H1 (cell line): ENCODE measurements around the gene ACTRT3. TPM values are rescaled to one million over a fixed set of nuclear protein-coding genes. Genes with fewer than 3 reads are reported as not detected.

Source experiments
- CTCF ChIA-PET: fragments of 300-600 bp; sonication (Branson Sonifier 250); formaldehyde crosslinking; loops from one replicate; lab custom pipeline; 2021; ENCODE audit not compliant: partially characterized antibody; lab: Charles Lee
- POLR2A ChIA-PET: fragments of 300-600 bp; sonication (Branson Sonifier 250); formaldehyde crosslinking; loops from one replicate; lab custom pipeline; 2021; ENCODE audit warnings: inconsistent platforms; ENCODE audit not compliant: partially characterized antibody; lab: Charles Lee
- DNase-seq, 2 experiments: peaks; one replicate each; pipeline versions ENCODE4 v3.0.0 to v3.0.0-alpha.2; 2010 to 2022; ENCODE audit warnings: low spot score in 2 of 2, low read depth in 1 of 2, mixed read lengths in 1 of 2
- FAIRE-seq: peaks from 2 replicates; lab custom pipeline; 2011; peaks lifted over from hg19 to GRCh38; lab: Jason Lieb, UNC
- H2AFZ ChIP-seq: 2 replicates; pipeline ENCODE4 v1.8.1; 2012; ENCODE audit warnings: low read length, inconsistent platforms
- H2AK5ac ChIP-seq: 2 replicates; pipeline ENCODE4 v1.6.1; 2013; ENCODE audit warnings: low read depth, low read length
- H2BK120ac ChIP-seq: replicated peaks from 2 replicates; pipeline ENCODE3; 2013; ENCODE audit warnings: low read depth, low read length, inconsistent platforms
- H2BK12ac ChIP-seq: 2 replicates; pipeline ENCODE4 v1.6.1; 2013; ENCODE audit warnings: low read depth, low read length
- H2BK15ac ChIP-seq: 2 replicates; pipeline ENCODE4 v1.6.1; 2013; ENCODE audit warnings: low read length
- H2BK20ac ChIP-seq: 2 replicates; pipeline ENCODE4 v1.6.1; 2013; ENCODE audit warnings: low read length
- H2BK5ac ChIP-seq: 2 replicates; pipeline ENCODE4 v1.6.1; 2013; ENCODE audit warnings: low read depth, low read length
- H3K14ac ChIP-seq: 2 replicates; pipeline ENCODE4 v1.6.1; 2013; ENCODE audit warnings: inconsistent platforms; ENCODE audit not compliant: insufficient read length
- H3K18ac ChIP-seq: 2 replicates; pipeline ENCODE4 v1.6.1; 2013; ENCODE audit warnings: low read length; ENCODE audit errors: extremely low read depth
- H3K23ac ChIP-seq: 2 replicates; pipeline ENCODE4 v1.6.1; 2013; ENCODE audit warnings: inconsistent platforms; ENCODE audit not compliant: insufficient read length
- H3K23me2 ChIP-seq: 2 replicates; pipeline ENCODE4 v1.6.1; 2013; ENCODE audit warnings: low read depth, low read length
- H3K27ac ChIP-seq: 2 replicates; pipeline ENCODE4 v1.6.1; 2011; ENCODE audit warnings: low read depth, low read length, inconsistent platforms
- H3K27me3 ChIP-seq, 4 experiments: replicated peaks in 1 of 4; 1 replicate in 1 of 4; 2 replicates in 3 of 4; pipeline versions ENCODE4 v1.6.1 to v1.8.1; 2011 to 2013; ENCODE audit warnings: low read length in 3 of 4, mild to moderate bottlenecking in 3 of 4, inconsistent platforms in 2 of 4, mixed read lengths in 2 of 4, moderate library complexity in 1 of 4; ENCODE audit not compliant: control insufficient read depth in 3 of 4, insufficient read depth in 3 of 4; ENCODE audit errors: extremely low read depth in 1 of 4
- H3K36me3 ChIP-seq, 4 experiments: 2 replicates each; pipeline versions ENCODE4 v1.6.1 to v1.8.1; 2011 to 2013; ENCODE audit warnings: mild to moderate bottlenecking in 4 of 4, low read length in 3 of 4, moderate library complexity in 2 of 4, control low read depth in 1 of 4, inconsistent platforms in 1 of 4; ENCODE audit not compliant: insufficient read depth in 4 of 4, control insufficient read depth in 2 of 4
- H3K4ac ChIP-seq: replicated peaks from 2 replicates; pipeline ENCODE3; 2013; ENCODE audit warnings: low read length, low read depth, mixed read lengths, inconsistent platforms; ENCODE audit not compliant: insufficient read length
- H3K4me1 ChIP-seq, 4 experiments: replicated peaks in 1 of 4; 1 replicate in 1 of 4; 2 replicates in 3 of 4; pipeline versions ENCODE4 v1.6.1 to v1.8.1; 2011 to 2013; ENCODE audit warnings: low read length in 3 of 4, inconsistent platforms in 2 of 4, mixed read lengths in 1 of 4; ENCODE audit not compliant: insufficient read depth in 4 of 4, control insufficient read depth in 3 of 4
- H3K4me2 ChIP-seq, 2 experiments: 2 replicates each; pipeline versions ENCODE4 v1.6.1 to v1.8.1; 2011 to 2013; ENCODE audit warnings: low read depth in 2 of 2, low read length in 2 of 2, control low read depth in 1 of 2, inconsistent platforms in 1 of 2, mild to moderate bottlenecking in 1 of 2; ENCODE audit not compliant: insufficient read depth in 1 of 2
- H3K4me3 ChIP-seq, 4 experiments: fragments of 200-600, 300-600 bp in 1 of 4; sonication (generic), shearing (Covaris generic), sonication (Bioruptor Twin) in 1 of 4; 2 replicates each; pipeline versions ENCODE4 v1.5.1 to v1.8.1; 2011 to 2016; ENCODE audit warnings: low read length in 4 of 4, low read depth in 3 of 4, control low read depth in 2 of 4, inconsistent platforms in 2 of 4, mild to moderate bottlenecking in 2 of 4, mixed read lengths in 1 of 4, moderate library complexity in 1 of 4; ENCODE audit not compliant: insufficient read depth in 2 of 4; ENCODE audit errors: extremely low read depth in 1 of 4
- H3K56ac ChIP-seq: replicated peaks from 2 replicates; pipeline ENCODE3; 2013; ENCODE audit warnings: low read depth, mild to moderate bottlenecking, mixed read lengths, low read length, inconsistent platforms; ENCODE audit not compliant: insufficient read length
- H3K79me1 ChIP-seq: 2 replicates; pipeline ENCODE4 v1.6.1; 2013; ENCODE audit warnings: low read depth, low read length, control low read depth
- H3K79me2 ChIP-seq, 2 experiments: 2 replicates each; pipeline versions ENCODE4 v1.6.1 to v1.8.1; 2012 to 2013; ENCODE audit warnings: low read length in 2 of 2, mild to moderate bottlenecking in 2 of 2, inconsistent platforms in 1 of 2; ENCODE audit not compliant: insufficient read depth in 2 of 2, control insufficient read depth in 1 of 2
- H3K9ac ChIP-seq, 4 experiments: replicated peaks in 1 of 4; 1 replicate in 1 of 4; 2 replicates in 3 of 4; pipeline versions ENCODE4 v1.6.1 to v1.8.1; 2011 to 2013; ENCODE audit warnings: low read depth in 3 of 4, low read length in 3 of 4, control low read depth in 2 of 4, mild to moderate bottlenecking in 2 of 4, moderate library complexity in 2 of 4, inconsistent platforms in 1 of 4; ENCODE audit errors: extremely low read depth in 1 of 4
- H3K9me3 ChIP-seq, 2 experiments: 2 replicates each; pipeline versions ENCODE4 v1.6.1 to v1.8.1; 2012 to 2013; ENCODE audit warnings: mild to moderate bottlenecking in 2 of 2, moderate library complexity in 2 of 2, control low read depth in 1 of 2, inconsistent platforms in 1 of 2, low read depth in 1 of 2, low read length in 1 of 2, mixed read lengths in 1 of 2; ENCODE audit not compliant: insufficient read depth in 2 of 2
- H4K20me1 ChIP-seq, 2 experiments: replicated peaks in 1 of 2; 2 replicates each; pipeline versions ENCODE3 to v1.8.1; 2011 to 2013; ENCODE audit warnings: inconsistent platforms in 2 of 2, low read length in 2 of 2, mild to moderate bottlenecking in 1 of 2; ENCODE audit not compliant: insufficient read depth in 2 of 2, control insufficient read depth in 1 of 2
- H4K5ac ChIP-seq: 2 replicates; pipeline ENCODE4 v1.6.1; 2013; ENCODE audit warnings: low read length, low read depth, mixed read lengths, inconsistent platforms; ENCODE audit not compliant: insufficient read length
- H4K8ac ChIP-seq: 2 replicates; pipeline ENCODE4 v1.8.0; 2013; ENCODE audit warnings: mild to moderate bottlenecking, moderate library complexity, low read length, inconsistent platforms; ENCODE audit not compliant: insufficient read depth; ENCODE audit errors: extremely low read depth
- H4K91ac ChIP-seq: replicated peaks from 2 replicates; pipeline ENCODE3; 2013; ENCODE audit warnings: low read length, mixed read lengths, inconsistent platforms; ENCODE audit not compliant: insufficient read length
- ASH2L ChIP-seq: fragments of 200-600, 300-600 bp; sonication (generic); IDR thresholded peaks from one replicate; pipeline ENCODE4 v1.7.1; 2017; ENCODE audit warnings: low read length
- BACH1 ChIP-seq: IDR thresholded peaks from 2 replicates; pipeline ENCODE4 v1.6.1; 2012; ENCODE audit warnings: low read length, improper control_type of control experiment
- CBX8 ChIP-seq: fragments of 300-800, 300-1000 bp; sonication (generic); IDR thresholded peaks from 2 replicates; pipeline ENCODE4 v1.7.1; 2016; ENCODE audit warnings: low read depth, low read length, borderline replicate concordance
- CEBPB ChIP-seq: IDR thresholded peaks from 2 replicates; pipeline ENCODE4 v1.6.1; 2012; ENCODE audit warnings: low read depth, low read length
- GABPA ChIP-seq: IDR thresholded peaks from 2 replicates; pipeline ENCODE4 v1.6.1; 2011; ENCODE audit warnings: mild to moderate bottlenecking, low read length, moderate library complexity, borderline replicate concordance; ENCODE audit not compliant: insufficient read depth
- HDAC6 ChIP-seq: IDR thresholded peaks from one replicate; pipeline ENCODE4 v1.7.1; 2012; ENCODE audit warnings: low read depth, mild to moderate bottlenecking, inconsistent platforms, low read length, moderate library complexity
- JUN ChIP-seq: IDR thresholded peaks from 2 replicates; pipeline ENCODE4 v1.6.1; 2011; ENCODE audit warnings: low read depth, mild to moderate bottlenecking, improper control_type of control experiment, low read length
- MAFK ChIP-seq: IDR thresholded peaks from 2 replicates; pipeline ENCODE4 v1.6.1; 2012; ENCODE audit warnings: low read depth, mild to moderate bottlenecking, improper control_type of control experiment, low read length
- POLR2A ChIP-seq, 2 experiments: IDR thresholded peaks; 1 replicate in 1 of 2; 2 replicates in 1 of 2; pipeline ENCODE4 v1.6.1; 2011; ENCODE audit warnings: low read depth in 2 of 2, low read length in 2 of 2, mild to moderate bottlenecking in 2 of 2; ENCODE audit errors: control extremely low read depth in 1 of 2
- RBBP5 ChIP-seq: IDR thresholded peaks from 2 replicates; pipeline ENCODE4 v1.7.1; 2012; ENCODE audit warnings: low read depth, mild to moderate bottlenecking, inconsistent platforms, low read length, moderate library complexity, borderline replicate concordance
- SAP30 ChIP-seq: fragments of 300-600 bp; sonication (generic); IDR thresholded peaks from 2 replicates; pipeline ENCODE4 v1.7.1; 2012; ENCODE audit warnings: low read length, moderate library complexity, mild to moderate bottlenecking, inconsistent platforms; ENCODE audit not compliant: insufficient read depth, insufficient replicate concordance
- SIRT6 ChIP-seq: IDR thresholded peaks from one replicate; pipeline ENCODE4 v1.7.1; 2012; ENCODE audit warnings: low read length, inconsistent platforms
- SRF ChIP-seq: IDR thresholded peaks from 2 replicates; pipeline ENCODE4 v1.6.1; 2011; ENCODE audit warnings: mild to moderate bottlenecking, low read depth, low read length, moderate library complexity
- TAF1 ChIP-seq: IDR thresholded peaks from 2 replicates; pipeline ENCODE4 v1.6.1; 2011; ENCODE audit warnings: mild to moderate bottlenecking, low read depth, low read length
- WGBS, 2 experiments: shearing (Covaris generic) in 1 of 2; methylation state at CpG; one replicate each; pipeline versions ENCODE4 v1.1.6 to v1.1.7; 2013 to 2015; ENCODE audit warnings: low lambda C conversion rate in 2 of 2, mixed read lengths in 2 of 2, inconsistent platforms in 1 of 2, low coverage in 1 of 2, missing lambda C conversion rate in 1 of 2; ENCODE audit not compliant: insufficient replicate concordance in 2 of 2, insufficient coverage in 1 of 2, insufficient read length in 1 of 2; ENCODE audit errors: extremely low coverage in 1 of 2, missing lambda C conversion rate in 1 of 2; 5-methylcytosine and 5-hydroxymethylcytosine counted together
- polyA plus RNA-seq, 7 experiments: library from polyadenylated mRNA; depleted of rRNA in 3 of 7; stranded (reverse) in 5 of 7; unstranded in 2 of 7; fragments of >200 nt in 5 of 7; fragments of 200-250 nt in 2 of 7; gene quantifications; 1 replicate in 5 of 7; 2 replicates in 1 of 7; 4 replicates in 1 of 7; pipeline versions ENCODE4 v1.2.1 to v1.2.3, GENCODE V29; 2011 to 2013; ENCODE audit warnings: missing spikeins in 2 of 7, mixed read lengths in 2 of 7
- total RNA-seq: library from RNA; stranded (reverse); fragmentation: NEBNext Ultra II Directional; extraction: Animal tissue kit (Norgen Biotek cat#: 25700); gene quantifications from 2 replicates; pipeline ENCODE4 v1.2.1, GENCODE V29; 2021

The ACTRT3 gene
- total and polyA plus RNA-seq, 2 of the 8 experiments (the other 6 are each of a cell fraction or from before 2014, with no cell fraction given): 3.4 to 5.9 TPM

DNA sequence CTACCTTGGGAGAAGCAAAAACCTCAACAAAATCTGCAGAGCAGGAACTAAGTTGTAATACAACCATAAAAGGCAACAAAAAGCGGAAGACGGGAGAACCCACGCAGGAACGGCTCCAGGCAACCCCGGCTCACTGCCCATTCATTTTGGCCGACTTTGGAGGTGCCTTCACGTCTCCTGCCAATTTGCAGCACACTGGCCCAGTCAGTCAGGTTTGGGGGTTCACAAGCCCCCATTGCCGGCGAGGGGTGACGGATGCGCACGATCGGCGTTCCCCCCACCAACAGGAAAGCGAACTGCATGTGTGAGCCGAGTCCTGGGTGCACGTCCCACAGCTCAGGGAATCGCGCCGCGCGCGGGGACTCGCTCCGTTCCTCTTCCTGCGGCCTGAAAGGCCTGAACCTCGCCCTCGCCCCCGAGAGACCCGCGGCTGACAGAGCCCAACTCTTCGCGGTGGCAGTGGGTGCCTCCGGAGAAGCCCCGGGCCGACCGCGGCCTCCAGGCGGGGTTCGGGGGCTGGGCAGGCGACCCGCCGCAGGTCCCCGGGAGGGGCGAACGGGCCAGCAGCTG lies 5.0 kb downstream of the ACTRT3 start:
- Histone ChIP-seq H3K79me1 (no peaks in the 10 kb centered on the region), H4K5ac (peak overlapping the region; percentile 31), H3K14ac (no peak overlapping the region), H3K23me2 (peaks cover 4% of the 10 kb centered on the region; the same call in 1 of the 2 replicates), H2BK20ac (no peak overlapping the region), H2BK12ac (peak overlapping the region; percentile 71; the same call in 1 of the 2 replicates), H2AK5ac (no peak overlapping the region), H3K36me3 (no peaks in the 10 kb centered on the region), H2BK120ac (no peak overlapping the region), H3K18ac (peak overlapping the region; percentile 81), H3K79me2 (no peaks in the 10 kb centered on the region), H2BK15ac (no peak overlapping the region), H2BK5ac (peak overlapping the region; percentile 82), H2AFZ (no peak overlapping the region), H3K27me3 (no peaks in the 10 kb centered on the region), H3K9me3 (peaks cover 0 to 3% of the 10 kb centered on the region in 2 experiments; a peak in 1 of 4 replicates), H3K27ac (peak overlapping the region; percentile 86), H4K8ac (peak overlapping the region; percentile 93; the same call in 1 of the 2 replicates), H3K4me2 (peak overlapping the region; percentile 69 to 94), H3K9ac (peak overlapping the region; percentile 76 to 89 (median 86)), H3K4me3 (peak overlapping the region; percentile 65 to 83 (median 79)), H4K20me1 (no peaks in the 10 kb centered on the region), H4K91ac (no peak overlapping the region), H3K4me1 (peaks cover 0 to 2% (median 0%) of the 10 kb centered on the region in 4 experiments; a peak in 3 of 7 replicates), H3K23ac (no peak overlapping the region), H3K56ac (peak overlapping the region; percentile 33), H3K4ac (no peak overlapping the region)
- CTCF ChIA-PET: interaction anchor here (1.6 to 3.5 kb wide), 4 partner anchors 9 to 53 kb away, joined by 3 to 13 read pairs (median 9); partner anchors contain the start of genes LRRC34, LRRIQ4 and MYNN
- no peak for FAIRE-seq
- POLR2A ChIA-PET: interaction anchor here (0.6 to 4.7 kb wide), 8 partner anchors 9 to 591 kb away, joined by 3 to 30 read pairs (median 3); partner anchors contain the start of genes LRRC34, LRRIQ4, MYNN and SEC62
- DNase-seq: peak in 1 of 2 experiments; percentile 47
- WGBS, 2 experiments: 18% methylated on average over 17 of the region's 46 CpGs; no CpG with 5 or more reads in 1 of the 2 experiments
- TF ChIP-seq GABPA (no peak), ASH2L (peak; percentile 85), MAFK (no peak), CEBPB (no peak), SRF (peak; percentile 72; the same call in 1 of the 2 replicates), BACH1 (peak; percentile 43; the same call in 1 of the 2 replicates), TAF1 (no peak), HDAC6 (no peak), SAP30 (peak; percentile 33), CBX8 (no peak), SIRT6 (no peak), POLR2A (IDR thresholded peaks at IDR 0.05; ENCODE audit: control extremely low read depth in 1 of 2, low read depth in 2 of 2, low read length in 2 of 2) (no peak), JUN (no peak), RBBP5 (peak; percentile 54; the same call in 1 of the 2 replicates)
